Liver (tissue), 3 donors: ENCODE data around the gene MICU1.

Source experiments
- EGR1 ChIP-seq, 2 donors: IDR thresholded peaks; 2 replicates each; pipeline ENCODE4 v1.6.1; 2016 to 2018; ENCODE audit warnings: antibody characterized with exemption in 2 of 2, low read depth in 2 of 2
- FOXA2 ChIP-seq: IDR thresholded peaks from 2 replicates; pipeline ENCODE4 v1.6.1; 2016; ENCODE audit warnings: antibody characterized with exemption
- JUND ChIP-seq, 2 donors: IDR thresholded peaks; 2 replicates each; pipeline ENCODE4 v1.6.1; 2016; ENCODE audit warnings: antibody characterized with exemption in 2 of 2
- RAD21 ChIP-seq, 2 donors: IDR thresholded peaks; 2 replicates each; pipeline ENCODE4 v1.6.1; 2016; ENCODE audit warnings: antibody characterized with exemption in 2 of 2, mild to moderate bottlenecking in 2 of 2
- TAF1 ChIP-seq: conservative IDR thresholded peaks from 2 replicates; pipeline ENCODE4 v1.6.1; 2016; ENCODE audit warnings: antibody characterized with exemption, mild to moderate bottlenecking
- YY1 ChIP-seq: IDR thresholded peaks from 2 replicates; pipeline ENCODE4 v1.6.1; 2016; ENCODE audit warnings: antibody characterized with exemption, mild to moderate bottlenecking
- TF ChIP-seq, protein P1 (sequence below): fragments of 150-350 bp; IDR thresholded peaks from 2 replicates; pipeline ENCODE4 v1.5.1; 2017; ENCODE audit warnings: improper control_type of control experiment, low read depth, low read length; ENCODE audit not compliant: missing input control
- TF ChIP-seq, protein P2 (sequence below): IDR thresholded peaks from 2 replicates; pipeline ENCODE4 v1.6.1; 2016; ENCODE audit warnings: antibody characterized with exemption
- donor health status: healthy.
- donor health status: healthy.

DNA sequence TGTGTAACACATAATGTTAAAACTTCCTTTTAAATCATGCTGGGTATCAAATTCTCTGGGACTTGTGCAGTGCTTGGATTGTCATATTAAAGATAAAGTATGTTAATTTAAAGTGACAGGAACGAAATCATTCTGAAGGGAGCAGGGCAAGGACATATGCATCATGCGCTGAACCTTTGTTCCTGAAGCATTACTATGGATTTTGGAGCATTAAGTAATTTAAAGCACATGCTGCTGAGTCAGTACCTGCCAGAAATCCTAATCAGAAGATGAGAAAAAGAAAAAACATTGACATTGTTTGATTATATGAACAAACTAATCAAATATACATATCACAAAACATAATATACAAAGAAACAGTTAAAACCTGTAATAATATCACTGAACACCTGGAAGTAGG, 101.4 kb downstream of the MICU1 start:
- TF ChIP-seq, protein P1, sequence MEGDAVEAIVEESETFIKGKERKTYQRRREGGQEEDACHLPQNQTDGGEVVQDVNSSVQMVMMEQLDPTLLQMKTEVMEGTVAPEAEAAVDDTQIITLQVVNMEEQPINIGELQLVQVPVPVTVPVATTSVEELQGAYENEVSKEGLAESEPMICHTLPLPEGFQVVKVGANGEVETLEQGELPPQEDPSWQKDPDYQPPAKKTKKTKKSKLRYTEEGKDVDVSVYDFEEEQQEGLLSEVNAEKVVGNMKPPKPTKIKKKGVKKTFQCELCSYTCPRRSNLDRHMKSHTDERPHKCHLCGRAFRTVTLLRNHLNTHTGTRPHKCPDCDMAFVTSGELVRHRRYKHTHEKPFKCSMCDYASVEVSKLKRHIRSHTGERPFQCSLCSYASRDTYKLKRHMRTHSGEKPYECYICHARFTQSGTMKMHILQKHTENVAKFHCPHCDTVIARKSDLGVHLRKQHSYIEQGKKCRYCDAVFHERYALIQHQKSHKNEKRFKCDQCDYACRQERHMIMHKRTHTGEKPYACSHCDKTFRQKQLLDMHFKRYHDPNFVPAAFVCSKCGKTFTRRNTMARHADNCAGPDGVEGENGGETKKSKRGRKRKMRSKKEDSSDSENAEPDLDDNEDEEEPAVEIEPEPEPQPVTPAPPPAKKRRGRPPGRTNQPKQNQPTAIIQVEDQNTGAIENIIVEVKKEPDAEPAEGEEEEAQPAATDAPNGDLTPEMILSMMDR, result no peak
- TF ChIP-seq EGR1 (IDR thresholded peaks at IDR 0.05; ENCODE audit: low read depth in 2 of 2) (no peak), TAF1 (no peak), FOXA2 (no peak), JUND (IDR thresholded peaks at IDR 0.05) (no peak), RAD21 (IDR thresholded peaks at IDR 0.05) (no peak), YY1 (no peak)
- TF ChIP-seq, protein P2, sequence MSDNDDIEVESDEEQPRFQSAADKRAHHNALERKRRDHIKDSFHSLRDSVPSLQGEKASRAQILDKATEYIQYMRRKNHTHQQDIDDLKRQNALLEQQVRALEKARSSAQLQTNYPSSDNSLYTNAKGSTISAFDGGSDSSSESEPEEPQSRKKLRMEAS, result no peak
